Measurements from ENCODE around the gene ZNF684.

ZNF684 gene

DNA sequence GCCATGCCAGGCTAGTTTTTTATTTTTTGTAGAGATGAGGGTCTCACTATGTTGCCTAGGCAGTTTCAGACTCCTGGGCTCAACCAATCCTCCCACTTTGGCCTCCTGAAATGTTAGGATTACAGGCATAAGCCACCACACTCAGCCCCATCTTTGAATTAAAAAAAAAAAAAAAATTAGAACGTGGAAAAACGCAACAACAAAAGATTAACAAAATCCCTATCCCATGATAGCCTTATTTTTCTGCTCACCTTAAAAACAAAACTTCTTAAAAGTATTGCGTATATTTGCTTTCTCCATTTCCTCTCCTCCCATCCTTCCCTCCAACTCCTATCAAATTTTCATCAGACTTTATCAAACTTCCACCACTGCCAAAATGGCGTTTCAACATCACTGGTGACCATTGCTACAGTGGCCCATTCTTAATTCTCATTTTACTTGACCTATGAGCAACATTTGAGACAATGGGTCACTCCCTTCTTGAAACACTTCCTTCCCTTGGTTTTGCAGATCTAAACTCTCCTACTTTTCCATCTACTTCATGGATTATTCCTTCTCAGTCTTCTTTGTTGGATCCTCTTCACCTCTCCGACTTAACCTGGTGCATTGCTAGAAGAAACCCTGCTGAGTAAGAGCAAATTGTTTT, 579 bp upstream of the ZNF684 start:
- DNase-seq (ENCODE audit: low read depth, low spot score): no peak
- peaks cover 14% of the 10 kb centered on the region for H3K36me3 ChIP-seq (ENCODE audit: insufficient read depth, insufficient read length, low read length)
- H3K9ac ChIP-seq (ENCODE audit: insufficient read length, low read depth): peak overlapping the region; percentile 96
- peak; percentile 10 for TF ChIP-seq YY1 (IDR thresholded peaks at IDR 0.05; ENCODE audit: insufficient read depth, insufficient read length)
- TF ChIP-seq SUZ12 (IDR thresholded peaks at IDR 0.05; ENCODE audit: extremely low read depth, insufficient read depth, insufficient read length): no peak
- no peaks in the 10 kb centered on the region for H3K4me1 ChIP-seq (ENCODE audit: insufficient read depth, insufficient read length)
- H3K27me3 ChIP-seq (ENCODE audit: insufficient read depth, insufficient read length): no peaks in the 10 kb centered on the region
- peak overlapping the region; percentile 90 for H3K4me3 ChIP-seq (ENCODE audit: insufficient read length, low read depth)
- H3K9me3 ChIP-seq (ENCODE audit: insufficient read depth, low read length): no peaks in the 10 kb centered on the region

DNA sequence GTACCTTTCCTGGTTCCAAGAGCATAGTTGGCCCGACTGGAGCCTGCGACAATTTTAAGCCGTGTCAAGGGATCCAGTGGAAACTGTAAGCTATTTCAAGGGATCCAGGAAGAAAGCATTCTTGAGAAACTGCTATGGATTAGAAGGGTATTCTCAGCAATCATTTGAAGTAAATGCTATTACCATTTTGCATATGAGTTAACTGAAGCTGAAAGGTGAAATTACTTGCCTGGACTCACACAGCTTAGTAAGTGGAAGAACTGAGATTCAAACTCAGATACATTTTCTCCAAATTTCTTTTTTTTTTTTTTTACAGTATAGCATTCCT, 589 bp downstream of the ZNF684 start:
- peak overlapping the region; percentile 90 for H3K4me3 ChIP-seq (ENCODE audit: insufficient read length, low read depth)
- no peak for TF ChIP-seq YY1 (IDR thresholded peaks at IDR 0.05; ENCODE audit: insufficient read depth, insufficient read length)
- TF ChIP-seq ZNF274 (IDR thresholded peaks at IDR 0.05; ENCODE audit: low read depth, low read length): no peak
- TF ChIP-seq SUZ12 (IDR thresholded peaks at IDR 0.05; ENCODE audit: extremely low read depth, insufficient read depth, insufficient read length): no peak
- no peaks in the 10 kb centered on the region for H3K27me3 ChIP-seq (ENCODE audit: insufficient read depth, insufficient read length)
- no peak for DNase-seq (ENCODE audit: low read depth, low spot score)
- H3K9ac ChIP-seq (ENCODE audit: insufficient read length, low read depth): peak overlapping the region; percentile 96
- no peaks in the 10 kb centered on the region for H3K9me3 ChIP-seq (ENCODE audit: insufficient read depth, low read length)
- peaks cover 14% of the 10 kb centered on the region for H3K36me3 ChIP-seq (ENCODE audit: insufficient read depth, insufficient read length, low read length)
- no peaks in the 10 kb centered on the region for H3K4me1 ChIP-seq (ENCODE audit: insufficient read depth, insufficient read length)

DNA sequence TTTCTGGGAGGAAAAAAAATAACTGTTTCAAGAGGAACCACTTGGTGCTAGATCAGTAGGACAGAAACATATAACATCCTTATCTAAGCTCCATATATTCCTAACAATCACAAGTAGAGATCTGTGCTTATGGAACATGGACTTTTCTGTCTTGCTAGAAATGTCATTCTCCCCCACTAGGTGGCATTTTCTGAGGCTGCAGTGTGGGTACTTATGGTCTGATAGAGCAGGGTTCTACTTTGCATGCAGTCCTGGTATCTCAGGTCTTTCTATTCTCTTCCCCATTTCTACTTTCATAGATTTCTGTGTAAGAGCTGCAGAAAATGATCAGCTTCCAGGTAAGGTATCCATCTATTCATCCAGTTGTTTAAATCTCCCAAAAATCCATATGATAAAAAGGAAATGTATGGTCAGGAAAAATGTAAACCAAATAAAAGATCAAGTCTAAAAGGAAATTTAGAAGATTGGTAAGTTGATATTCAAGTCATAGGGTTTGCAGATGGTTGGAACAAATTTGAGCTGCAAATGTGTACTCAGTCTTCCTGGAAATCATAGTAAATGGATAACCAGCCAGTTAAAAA, 1.5 kb downstream of the ZNF684 start:
- Histone ChIP-seq H3K9me3 (ENCODE audit: insufficient read depth, low read length) (no peaks in the 10 kb centered on the region), H3K4me3 (ENCODE audit: insufficient read length, low read depth) (no peak overlapping the region), H3K27me3 (ENCODE audit: insufficient read depth, insufficient read length) (no peaks in the 10 kb centered on the region), H3K4me1 (ENCODE audit: insufficient read depth, insufficient read length) (no peaks in the 10 kb centered on the region), H3K9ac (ENCODE audit: insufficient read length, low read depth) (peak overlapping the region; percentile 37), H3K36me3 (ENCODE audit: insufficient read depth, insufficient read length, low read length) (peaks cover 14% of the 10 kb centered on the region)
- TF ChIP-seq YY1 (IDR thresholded peaks at IDR 0.05; ENCODE audit: insufficient read depth, insufficient read length) (no peak), ZNF274 (IDR thresholded peaks at IDR 0.05; ENCODE audit: low read depth, low read length) (no peak), SUZ12 (IDR thresholded peaks at IDR 0.05; ENCODE audit: extremely low read depth, insufficient read depth, insufficient read length) (no peak)
- DNase-seq (ENCODE audit: low read depth, low spot score): peak; percentile 60

DNA sequence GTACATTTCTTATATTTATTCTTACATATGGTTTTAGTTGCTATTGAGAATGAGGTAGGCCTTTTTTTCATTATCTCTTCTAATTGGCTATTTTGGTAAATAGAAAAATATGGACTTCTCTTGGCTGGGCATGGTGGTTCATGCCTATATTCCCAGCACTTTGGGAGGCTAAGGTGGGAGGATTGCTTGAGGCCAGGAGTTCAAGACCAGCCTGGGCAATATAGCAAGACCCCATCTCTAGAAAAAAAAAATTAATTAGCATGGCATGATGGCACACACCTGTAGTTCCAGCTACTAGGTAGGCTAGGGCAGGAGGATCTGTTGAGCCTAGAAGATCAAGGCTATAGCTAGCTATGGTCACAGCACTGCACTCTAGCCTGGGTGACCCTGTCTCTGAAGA, 3.2 kb downstream of the ZNF684 start:
- H3K4me3 ChIP-seq (ENCODE audit: insufficient read length, low read depth): no peak overlapping the region
- TF ChIP-seq ZNF274 (IDR thresholded peaks at IDR 0.05; ENCODE audit: low read depth, low read length): no peak
- no peaks in the 10 kb centered on the region for H3K4me1 ChIP-seq (ENCODE audit: insufficient read depth, insufficient read length)
- H3K36me3 ChIP-seq (ENCODE audit: insufficient read depth, insufficient read length, low read length): peaks cover 14% of the 10 kb centered on the region
- H3K27me3 ChIP-seq (ENCODE audit: insufficient read depth, insufficient read length): no peaks in the 10 kb centered on the region
- no peaks in the 10 kb centered on the region for H3K9me3 ChIP-seq (ENCODE audit: insufficient read depth, low read length)
- H3K9ac ChIP-seq (ENCODE audit: insufficient read length, low read depth): no peak overlapping the region
- DNase-seq (ENCODE audit: low read depth, low spot score): no peak

DNA sequence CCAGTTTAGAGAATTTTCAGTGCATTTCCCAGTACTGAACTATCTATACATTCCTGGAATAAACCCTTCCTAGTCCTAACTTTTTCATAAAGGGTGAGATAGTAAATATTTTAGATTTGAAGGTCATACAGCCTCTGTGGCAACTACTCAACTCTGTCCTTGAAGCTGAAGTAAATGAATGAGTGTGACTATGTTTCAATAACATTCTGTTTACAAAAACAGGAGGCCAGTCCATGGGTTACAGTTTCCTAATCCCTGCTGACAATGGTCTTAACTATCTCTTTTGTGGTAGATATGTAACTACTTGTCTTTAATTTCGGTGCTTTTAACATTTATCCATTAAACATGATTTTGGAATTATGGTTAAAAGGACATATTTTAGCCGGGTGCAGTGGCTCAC, 4.3 kb downstream of the ZNF684 start:
- H3K9me3 ChIP-seq (ENCODE audit: insufficient read depth, low read length): no peaks in the 10 kb centered on the region
- no peaks in the 10 kb centered on the region for H3K4me1 ChIP-seq (ENCODE audit: insufficient read depth, insufficient read length)
- TF ChIP-seq SUZ12 (IDR thresholded peaks at IDR 0.05; ENCODE audit: extremely low read depth, insufficient read depth, insufficient read length): no peak
- TF ChIP-seq ZNF274 (IDR thresholded peaks at IDR 0.05; ENCODE audit: low read depth, low read length): no peak
- TF ChIP-seq YY1 (IDR thresholded peaks at IDR 0.05; ENCODE audit: insufficient read depth, insufficient read length): no peak
- H3K36me3 ChIP-seq (ENCODE audit: insufficient read depth, insufficient read length, low read length): peaks cover 18% of the 10 kb centered on the region
- no peak overlapping the region for H3K9ac ChIP-seq (ENCODE audit: insufficient read length, low read depth)
- no peaks in the 10 kb centered on the region for H3K27me3 ChIP-seq (ENCODE audit: insufficient read depth, insufficient read length)
- no peak for DNase-seq (ENCODE audit: low read depth, low spot score)
- no peak overlapping the region for H3K4me3 ChIP-seq (ENCODE audit: insufficient read length, low read depth)

DNA sequence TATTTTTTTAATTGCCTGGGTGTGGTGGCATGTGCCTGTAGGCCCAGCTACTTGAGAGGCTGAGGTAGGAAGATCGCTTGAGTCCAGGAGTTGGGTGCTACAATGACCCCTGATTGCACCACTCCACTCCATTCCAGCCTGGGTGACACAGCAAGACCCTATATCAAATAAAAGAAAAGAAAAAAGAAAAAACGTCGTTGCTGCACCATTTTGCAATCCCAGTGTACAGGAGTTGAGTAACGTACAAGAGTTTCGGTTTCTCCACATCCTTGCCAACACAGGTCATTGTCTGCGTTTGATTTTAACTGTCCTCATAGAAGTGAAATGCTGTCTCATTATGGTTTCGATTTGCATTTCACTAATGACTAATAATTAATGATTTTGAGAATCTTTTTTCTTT, 7.9 kb downstream of the ZNF684 start:
- H3K4me3 ChIP-seq (ENCODE audit: insufficient read length, low read depth): no peak overlapping the region
- no peak for DNase-seq (ENCODE audit: low read depth, low spot score)
- H3K27me3 ChIP-seq (ENCODE audit: insufficient read depth, insufficient read length): no peaks in the 10 kb centered on the region
- H3K9me3 ChIP-seq (ENCODE audit: insufficient read depth, low read length): no peaks in the 10 kb centered on the region; the same call in 1 of the 2 replicates
- H3K9ac ChIP-seq (ENCODE audit: insufficient read length, low read depth): no peak overlapping the region
- TF ChIP-seq ZNF274 (IDR thresholded peaks at IDR 0.05; ENCODE audit: low read depth, low read length) (no peak), YY1 (IDR thresholded peaks at IDR 0.05; ENCODE audit: insufficient read depth, insufficient read length) (no peak), SUZ12 (IDR thresholded peaks at IDR 0.05; ENCODE audit: extremely low read depth, insufficient read depth, insufficient read length) (no peak)
- H3K4me1 ChIP-seq (ENCODE audit: insufficient read depth, insufficient read length): no peaks in the 10 kb centered on the region
- H3K36me3 ChIP-seq (ENCODE audit: insufficient read depth, insufficient read length, low read length): peaks cover 39% of the 10 kb centered on the region

DNA sequence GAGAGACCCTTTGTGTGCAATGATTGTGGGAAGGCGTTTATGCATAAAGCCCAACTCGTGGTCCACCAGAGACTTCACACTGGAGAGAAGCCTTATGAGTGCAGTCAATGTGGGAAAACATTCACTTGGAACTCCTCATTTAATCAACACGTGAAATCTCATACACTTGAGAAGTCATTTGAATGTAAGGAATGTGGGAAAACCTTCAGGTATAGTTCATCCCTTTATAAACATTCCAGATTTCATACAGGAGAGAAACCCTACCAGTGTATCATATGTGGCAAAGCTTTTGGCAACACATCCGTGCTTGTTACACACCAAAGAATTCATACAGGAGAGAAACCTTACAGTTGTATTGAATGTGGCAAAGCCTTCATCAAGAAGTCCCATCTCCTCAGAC, 15.5 kb downstream of the ZNF684 start:
- Histone ChIP-seq H3K4me3 (ENCODE audit: insufficient read length, low read depth) (no peak overlapping the region), H3K9me3 (ENCODE audit: insufficient read depth, low read length) (peaks cover 26% of the 10 kb centered on the region), H3K4me1 (ENCODE audit: insufficient read depth, insufficient read length) (no peaks in the 10 kb centered on the region), H3K9ac (ENCODE audit: insufficient read length, low read depth) (no peak overlapping the region), H3K36me3 (ENCODE audit: insufficient read depth, insufficient read length, low read length) (peaks cover 48% of the 10 kb centered on the region), H3K27me3 (ENCODE audit: insufficient read depth, insufficient read length) (no peaks in the 10 kb centered on the region)
- no peak for DNase-seq (ENCODE audit: low read depth, low spot score)
- TF ChIP-seq ZNF274 (IDR thresholded peaks at IDR 0.05; ENCODE audit: low read depth, low read length) (no peak), YY1 (IDR thresholded peaks at IDR 0.05; ENCODE audit: insufficient read depth, insufficient read length) (no peak), SUZ12 (IDR thresholded peaks at IDR 0.05; ENCODE audit: extremely low read depth, insufficient read depth, insufficient read length) (no peak)
